ENCODE measurements around the gene AUNIP.

AUNIP gene

GRCh38 chr1:25790472-25790871, 68.8 kb downstream of the AUNIP start:
- Histone ChIP-seq H2AFZ (ENCODE audit: insufficient read depth, low read length, poor library complexity) (no peak overlapping the region), H3K18ac (ENCODE audit: low read length) (no peak overlapping the region), H3K9ac (ENCODE audit: low read length) (peak overlapping the region; percentile 38), H4K12ac (ENCODE audit: low read depth, low read length) (no peak overlapping the region), H4K91ac (ENCODE audit: low read depth, low read length) (no peak overlapping the region), H3K79me2 (ENCODE audit: control insufficient read depth, insufficient read depth, low read length, poor library complexity) (no peaks in the 10 kb centered on the region), H3K23ac (ENCODE audit: low read length) (no peak overlapping the region), H3K4me3 (ENCODE audit: low read depth, low read length) (no peak overlapping the region), H3K27ac (ENCODE audit: low read depth, low read length) (no peak overlapping the region), H3K4me1 (ENCODE audit: control insufficient read depth in 1 of 2, insufficient read depth in 2 of 2, low read length in 2 of 2) (peaks cover 5% of the 10 kb centered on the region in 2 experiments), H3K79me1 (ENCODE audit: low read length) (no peaks in the 10 kb centered on the region), H4K8ac (ENCODE audit: low read depth, low read length) (no peak overlapping the region), H3K27me3 (ENCODE audit: insufficient read depth, low read length) (peaks cover 2% of the 10 kb centered on the region), H2BK120ac (ENCODE audit: insufficient read depth, low read length, poor library complexity) (no peak overlapping the region), H3K4me2 (ENCODE audit: low read length) (no peak overlapping the region), H2BK12ac (ENCODE audit: low read length) (no peak overlapping the region), H3K9me3 (ENCODE audit: insufficient read depth, low read depth, low read length) (peaks cover 3% of the 10 kb centered on the region), H3K14ac (ENCODE audit: low read length) (no peak overlapping the region), H3K36me3 (ENCODE audit: control insufficient read depth in 1 of 2, insufficient read depth in 2 of 2, low read length in 2 of 2) (no peaks in the 10 kb centered on the region), H3K4ac (ENCODE audit: low read depth, low read length) (no peak overlapping the region), H2AK5ac (ENCODE audit: low read length) (no peak overlapping the region), H2BK5ac (ENCODE audit: low read depth, low read length, poor library complexity) (no peak overlapping the region)
- no peak for DNase-seq
- no CpG with 5 or more reads among the region's 6 CpGs for WGBS (ENCODE audit: extremely low coverage, insufficient coverage, insufficient read length)

- no peak overlapping the region for H3K27ac ChIP-seq (ENCODE audit: low read depth, low read length)
- no peaks in the 10 kb centered on the region for H3K36me3 ChIP-seq (ENCODE audit: control insufficient read depth in 1 of 2, insufficient read depth in 2 of 2, low read length in 2 of 2)
- no peak overlapping the region for H3K14ac ChIP-seq (ENCODE audit: low read length)
- H4K12ac ChIP-seq (ENCODE audit: low read depth, low read length): no peak overlapping the region
- peaks cover 3% of the 10 kb centered on the region for H3K9me3 ChIP-seq (ENCODE audit: insufficient read depth, low read depth, low read length)
- H2AFZ ChIP-seq (ENCODE audit: insufficient read depth, low read length, poor library complexity): no peak overlapping the region
- no peaks in the 10 kb centered on the region for H3K79me1 ChIP-seq (ENCODE audit: low read length)
- no peak overlapping the region for H3K4me2 ChIP-seq (ENCODE audit: low read length)
- no peaks in the 10 kb centered on the region for H3K79me2 ChIP-seq (ENCODE audit: control insufficient read depth, insufficient read depth, low read length, poor library complexity)
- H3K4me1 ChIP-seq (ENCODE audit: control insufficient read depth in 1 of 2, insufficient read depth in 2 of 2, low read length in 2 of 2): peaks cover 5 to 7% of the 10 kb centered on the region in 2 experiments
- no peak overlapping the region for H3K9ac ChIP-seq (ENCODE audit: low read length)
- H4K8ac ChIP-seq (ENCODE audit: low read depth, low read length): no peak overlapping the region
- H2BK120ac ChIP-seq (ENCODE audit: insufficient read depth, low read length, poor library complexity): no peak overlapping the region
- no peak overlapping the region for H3K23ac ChIP-seq (ENCODE audit: low read length)
- WGBS (ENCODE audit: extremely low coverage, insufficient coverage, insufficient read length): no CpG with 5 or more reads among the region's 5 CpGs
- no peak for DNase-seq
- no peak overlapping the region for H3K4ac ChIP-seq (ENCODE audit: low read depth, low read length)
- H3K27me3 ChIP-seq (ENCODE audit: insufficient read depth, low read length): peaks cover 2% of the 10 kb centered on the region
- H3K18ac ChIP-seq (ENCODE audit: low read length): no peak overlapping the region
- H2BK12ac ChIP-seq (ENCODE audit: low read length): no peak overlapping the region
- no peak overlapping the region for H3K4me3 ChIP-seq (ENCODE audit: low read depth, low read length)
- no peak overlapping the region for H2BK5ac ChIP-seq (ENCODE audit: low read depth, low read length, poor library complexity)
- no peak overlapping the region for H2AK5ac ChIP-seq (ENCODE audit: low read length)
- H4K91ac ChIP-seq (ENCODE audit: low read depth, low read length): no peak overlapping the region
Measured at GRCh38 chr1:25787760-25788166, 71.5 kb downstream of the AUNIP start.

GRCh38 chr1:25786887-25787759, 72.1 kb downstream of the AUNIP start:
- Histone ChIP-seq H2BK120ac (ENCODE audit: insufficient read depth, low read length, poor library complexity) (no peak overlapping the region), H4K12ac (ENCODE audit: low read depth, low read length) (no peak overlapping the region), H3K18ac (ENCODE audit: low read length) (no peak overlapping the region), H3K9me3 (ENCODE audit: insufficient read depth, low read depth, low read length) (peaks cover 3% of the 10 kb centered on the region), H2AK5ac (ENCODE audit: low read length) (no peak overlapping the region), H3K4ac (ENCODE audit: low read depth, low read length) (no peak overlapping the region), H3K79me2 (ENCODE audit: control insufficient read depth, insufficient read depth, low read length, poor library complexity) (no peaks in the 10 kb centered on the region), H3K36me3 (ENCODE audit: control insufficient read depth in 1 of 2, insufficient read depth in 2 of 2, low read length in 2 of 2) (no peaks in the 10 kb centered on the region), H3K4me2 (ENCODE audit: low read length) (no peak overlapping the region), H3K4me3 (ENCODE audit: low read depth, low read length) (no peak overlapping the region), H4K8ac (ENCODE audit: low read depth, low read length) (no peak overlapping the region), H3K4me1 (ENCODE audit: control insufficient read depth in 1 of 2, insufficient read depth in 2 of 2, low read length in 2 of 2) (peaks cover 5 to 7% of the 10 kb centered on the region in 2 experiments), H4K91ac (ENCODE audit: low read depth, low read length) (no peak overlapping the region), H3K9ac (ENCODE audit: low read length) (no peak overlapping the region), H3K27ac (ENCODE audit: low read depth, low read length) (no peak overlapping the region), H2BK12ac (ENCODE audit: low read length) (no peak overlapping the region), H3K27me3 (ENCODE audit: insufficient read depth, low read length) (peaks cover 2% of the 10 kb centered on the region), H3K14ac (ENCODE audit: low read length) (no peak overlapping the region), H3K79me1 (ENCODE audit: low read length) (no peaks in the 10 kb centered on the region), H2AFZ (ENCODE audit: insufficient read depth, low read length, poor library complexity) (no peak overlapping the region), H2BK5ac (ENCODE audit: low read depth, low read length, poor library complexity) (no peak overlapping the region), H3K23ac (ENCODE audit: low read length) (no peak overlapping the region)
- no peak for DNase-seq
- WGBS (ENCODE audit: extremely low coverage, insufficient coverage, insufficient read length): no CpG with 5 or more reads among the region's 11 CpGs

GRCh38 chr1:25785333-25786067, 73.8 kb downstream of the AUNIP start:
- H2BK5ac ChIP-seq (ENCODE audit: low read depth, low read length, poor library complexity): no peak overlapping the region
- WGBS (ENCODE audit: extremely low coverage, insufficient coverage, insufficient read length): no CpG with 5 or more reads among the region's 10 CpGs
- H3K23ac ChIP-seq (ENCODE audit: low read length): no peak overlapping the region
- H3K18ac ChIP-seq (ENCODE audit: low read length): no peak overlapping the region
- no peak overlapping the region for H2AFZ ChIP-seq (ENCODE audit: insufficient read depth, low read length, poor library complexity)
- H4K8ac ChIP-seq (ENCODE audit: low read depth, low read length): no peak overlapping the region
- no peaks in the 10 kb centered on the region for H3K36me3 ChIP-seq (ENCODE audit: control insufficient read depth in 1 of 2, insufficient read depth in 2 of 2, low read length in 2 of 2)
- H3K79me2 ChIP-seq (ENCODE audit: control insufficient read depth, insufficient read depth, low read length, poor library complexity): no peaks in the 10 kb centered on the region
- H3K27ac ChIP-seq (ENCODE audit: low read depth, low read length): no peak overlapping the region
- H3K4ac ChIP-seq (ENCODE audit: low read depth, low read length): no peak overlapping the region
- no peak for DNase-seq
- no peaks in the 10 kb centered on the region for H3K79me1 ChIP-seq (ENCODE audit: low read length)
- peaks cover 2% of the 10 kb centered on the region for H3K9me3 ChIP-seq (ENCODE audit: insufficient read depth, low read depth, low read length)
- H3K9ac ChIP-seq (ENCODE audit: low read length): no peak overlapping the region
- H2BK120ac ChIP-seq (ENCODE audit: insufficient read depth, low read length, poor library complexity): no peak overlapping the region
- H2AK5ac ChIP-seq (ENCODE audit: low read length): no peak overlapping the region
- no peak overlapping the region for H3K4me2 ChIP-seq (ENCODE audit: low read length)
- no peak overlapping the region for H4K12ac ChIP-seq (ENCODE audit: low read depth, low read length)
- peaks cover 2% of the 10 kb centered on the region for H3K27me3 ChIP-seq (ENCODE audit: insufficient read depth, low read length)
- H3K14ac ChIP-seq (ENCODE audit: low read length): no peak overlapping the region
- no peak overlapping the region for H2BK12ac ChIP-seq (ENCODE audit: low read length)
- peaks cover 10 to 16% of the 10 kb centered on the region in 2 experiments for H3K4me1 ChIP-seq (ENCODE audit: control insufficient read depth in 1 of 2, insufficient read depth in 2 of 2, low read length in 2 of 2)
- no peak overlapping the region for H4K91ac ChIP-seq (ENCODE audit: low read depth, low read length)
- no peak overlapping the region for H3K4me3 ChIP-seq (ENCODE audit: low read depth, low read length)
